Measurements from ENCODE around the gene HEATR9. TPM values are rescaled to one million over a fixed set of nuclear protein-coding genes. Genes with fewer than 3 reads are reported as not detected.

The HEATR9 gene
- total and polyA plus RNA-seq, 2 donors (not counting 3 experiments of a cell fraction or from before 2014, with no cell fraction given) = not detected

DNA sequence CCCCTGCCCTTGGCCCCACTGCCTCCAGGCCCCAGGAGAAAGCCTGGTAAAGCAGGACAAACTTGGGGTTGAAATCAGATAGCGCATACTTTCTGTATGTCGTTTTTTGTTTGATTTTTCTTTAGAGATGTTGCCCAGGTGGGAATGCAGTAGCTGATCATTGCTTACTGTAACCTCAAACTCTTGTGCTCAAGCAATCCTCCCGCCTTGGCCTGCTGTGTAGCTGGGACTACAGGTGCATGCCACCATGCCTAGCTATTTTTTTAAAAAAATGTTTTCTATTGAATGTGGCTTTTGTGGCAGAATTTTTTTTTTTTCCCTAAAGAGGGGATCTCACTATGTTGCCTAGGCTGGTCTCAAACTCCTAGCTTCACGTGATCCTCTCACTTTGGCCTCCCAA lies 22.6 kb upstream of the HEATR9 start:
- Histone ChIP-seq H3K36me3 (ENCODE audit: control insufficient read depth in 2 of 2, extremely low read depth in 1 of 2, insufficient read depth in 2 of 2, low read length in 2 of 2) (no peaks in the 10 kb centered on the region), H3K4me3 (replicated peaks in 1 of 3; ENCODE audit: insufficient read depth in 1 of 3, low read depth in 1 of 3, low read length in 3 of 3) (no peak overlapping the region), H3K27ac (ENCODE audit: insufficient read depth, low read depth, low read length) (no peak overlapping the region), H2AFZ (ENCODE audit: low read depth, low read length) (no peak overlapping the region), H3K9ac (replicated peaks; ENCODE audit: extremely low read depth, insufficient read depth, low read length) (no peak overlapping the region), H3K9me3 (replicated peaks; ENCODE audit: control insufficient read depth, insufficient read depth, low read length) (no peaks in the 10 kb centered on the region), H3K9me1 (replicated peaks; ENCODE audit: control insufficient read depth, extremely low read depth, insufficient read depth, low read length) (no peaks in the 10 kb centered on the region), H3K4me1 (ENCODE audit: control insufficient read depth, extremely low read depth, insufficient read depth, low read length) (no peaks in the 10 kb centered on the region), H3K27me3 (ENCODE audit: control insufficient read depth in 2 of 2, insufficient read depth in 2 of 2, low read length in 2 of 2) (no peaks in the 10 kb centered on the region), H4K20me1 (replicated peaks; ENCODE audit: control insufficient read depth, extremely low read depth, insufficient read depth, low read length) (no peaks in the 10 kb centered on the region), H3K79me2 (ENCODE audit: control insufficient read depth, insufficient read depth, low read length) (no peaks in the 10 kb centered on the region), H3K4me2 (ENCODE audit: insufficient read depth, low read length) (no peak overlapping the region)
- intact Hi-C loops (cut with micrococcal nuclease) = no loop called here
- FAIRE-seq = no peak
- TF ChIP-seq EZH2 (IDR thresholded peaks at IDR 0.05; ENCODE audit: borderline replicate concordance, low read depth, low read length, severe bottlenecking) (no peak), POLR2AphosphoS5 (IDR thresholded peaks at IDR 0.05; ENCODE audit: insufficient read depth, low read depth, low read length) (no peak), POLR2A (IDR thresholded peaks at IDR 0.05; ENCODE audit: low read depth, low read length) (no peak)
- DNase-seq (ENCODE audit: low read depth, low spot score) = no peak
- POLR2A ChIA-PET = no interaction called here
- dilution Hi-C loops (cut with MboI; ENCODE audit: extremely low pct_ligation_motif_present, low sequenced_read_pairs) = no loop called here
- CTCF ChIA-PET = no interaction called here
- BruUV-seq (replicated peaks) = no TSS peak

DNA sequence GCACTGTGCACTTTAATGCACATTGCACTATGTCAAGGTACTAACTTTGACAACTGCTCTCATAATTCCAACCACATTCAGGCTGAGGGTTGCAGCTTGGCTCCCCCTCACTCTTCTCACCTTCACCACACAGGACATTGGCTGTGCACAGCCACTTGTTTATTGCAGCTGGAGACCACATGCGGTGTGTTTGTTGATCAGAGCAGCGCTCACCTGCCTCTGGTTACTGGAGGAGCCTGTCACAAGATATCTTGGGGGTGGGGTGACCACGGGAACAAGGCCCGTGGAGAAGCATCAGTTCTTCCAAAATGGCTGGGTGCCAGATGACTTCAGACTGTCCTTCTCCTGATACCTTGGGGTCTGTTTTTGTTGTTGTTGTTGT lies 22.1 kb upstream of the HEATR9 start:
- TF ChIP-seq, protein P1, sequence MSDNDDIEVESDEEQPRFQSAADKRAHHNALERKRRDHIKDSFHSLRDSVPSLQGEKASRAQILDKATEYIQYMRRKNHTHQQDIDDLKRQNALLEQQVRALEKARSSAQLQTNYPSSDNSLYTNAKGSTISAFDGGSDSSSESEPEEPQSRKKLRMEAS (IDR thresholded peaks at IDR 0.05; ENCODE audit: insufficient read depth, insufficient read length) = no peak
- TF ChIP-seq POLR2A (IDR thresholded peaks at IDR 0.05; ENCODE audit: low read depth, low read length) (no peak), FOS (IDR thresholded peaks at IDR 0.05; ENCODE audit: borderline replicate concordance, insufficient read depth, low read length) (no peak), GATA2 (IDR thresholded peaks at IDR 0.05; ENCODE audit: insufficient read depth, insufficient read length, low read depth, low read length) (no peak), EZH2 (IDR thresholded peaks at IDR 0.05; ENCODE audit: borderline replicate concordance, low read depth, low read length, severe bottlenecking) (no peak), JUN (IDR thresholded peaks at IDR 0.05; ENCODE audit: borderline replicate concordance, insufficient read depth, insufficient read length, low read depth) (no peak), MYC (IDR thresholded peaks at IDR 0.05; ENCODE audit: low read depth, low read length) (no peak)
- TF ChIP-seq, protein P2, sequence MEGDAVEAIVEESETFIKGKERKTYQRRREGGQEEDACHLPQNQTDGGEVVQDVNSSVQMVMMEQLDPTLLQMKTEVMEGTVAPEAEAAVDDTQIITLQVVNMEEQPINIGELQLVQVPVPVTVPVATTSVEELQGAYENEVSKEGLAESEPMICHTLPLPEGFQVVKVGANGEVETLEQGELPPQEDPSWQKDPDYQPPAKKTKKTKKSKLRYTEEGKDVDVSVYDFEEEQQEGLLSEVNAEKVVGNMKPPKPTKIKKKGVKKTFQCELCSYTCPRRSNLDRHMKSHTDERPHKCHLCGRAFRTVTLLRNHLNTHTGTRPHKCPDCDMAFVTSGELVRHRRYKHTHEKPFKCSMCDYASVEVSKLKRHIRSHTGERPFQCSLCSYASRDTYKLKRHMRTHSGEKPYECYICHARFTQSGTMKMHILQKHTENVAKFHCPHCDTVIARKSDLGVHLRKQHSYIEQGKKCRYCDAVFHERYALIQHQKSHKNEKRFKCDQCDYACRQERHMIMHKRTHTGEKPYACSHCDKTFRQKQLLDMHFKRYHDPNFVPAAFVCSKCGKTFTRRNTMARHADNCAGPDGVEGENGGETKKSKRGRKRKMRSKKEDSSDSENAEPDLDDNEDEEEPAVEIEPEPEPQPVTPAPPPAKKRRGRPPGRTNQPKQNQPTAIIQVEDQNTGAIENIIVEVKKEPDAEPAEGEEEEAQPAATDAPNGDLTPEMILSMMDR (IDR thresholded peaks at IDR 0.05; ENCODE audit: extremely low read depth in 1 of 2, insufficient read depth in 1 of 2, low read depth in 1 of 2, low read length in 2 of 2) = no peak
- Histone ChIP-seq H2AFZ (ENCODE audit: low read depth, low read length) (no peak overlapping the region), H3K4me1 (ENCODE audit: control insufficient read depth, extremely low read depth, insufficient read depth, low read length) (no peaks in the 10 kb centered on the region), H3K4me2 (ENCODE audit: insufficient read depth, low read length) (no peak overlapping the region), H3K27ac (ENCODE audit: insufficient read depth, low read depth, low read length) (no peak overlapping the region), H3K36me3 (ENCODE audit: control insufficient read depth in 2 of 2, extremely low read depth in 1 of 2, insufficient read depth in 2 of 2, low read length in 2 of 2) (no peaks in the 10 kb centered on the region), H3K4me3 (replicated peaks in 1 of 3; ENCODE audit: insufficient read depth in 1 of 3, low read depth in 1 of 3, low read length in 3 of 3) (no peak overlapping the region), H3K9me1 (replicated peaks; ENCODE audit: control insufficient read depth, extremely low read depth, insufficient read depth, low read length) (no peaks in the 10 kb centered on the region), H3K27me3 (ENCODE audit: control insufficient read depth in 2 of 2, insufficient read depth in 2 of 2, low read length in 2 of 2) (no peaks in the 10 kb centered on the region), H3K79me2 (ENCODE audit: control insufficient read depth, insufficient read depth, low read length) (no peaks in the 10 kb centered on the region), H3K9ac (replicated peaks; ENCODE audit: extremely low read depth, insufficient read depth, low read length) (no peak overlapping the region), H4K20me1 (replicated peaks; ENCODE audit: control insufficient read depth, extremely low read depth, insufficient read depth, low read length) (no peaks in the 10 kb centered on the region), H3K9me3 (replicated peaks; ENCODE audit: control insufficient read depth, insufficient read depth, low read length) (no peaks in the 10 kb centered on the region)
- DNase-seq (ENCODE audit: low read depth, low spot score) (no peak), FAIRE-seq (no peak)
- intact Hi-C loops (cut with micrococcal nuclease) = no loop called here
- CTCF ChIA-PET = no interaction called here
- POLR2A ChIA-PET = no interaction called here
- BruUV-seq (replicated peaks) = no TSS peak
- dilution Hi-C loops (cut with MboI; ENCODE audit: extremely low pct_ligation_motif_present, low sequenced_read_pairs) = no loop called here

Measured in endothelial cell of umbilical vein (primary cell).